OCI-M2 (cell line): Measurements from ENCODE around the gene IGFL4.
"Not testable (repeated sequence)": the region's sequence is repeated elsewhere in the genome, so short reads cannot be mapped to it uniquely, and the experiment has no call there.

Experiments used
- DNase-seq: peaks from one replicate; lab custom pipeline; 2025; ENCODE audit not compliant: unreplicated experiment; lab: John Stamatoyannopoulos, UW

Gene IGFL4

DNA sequence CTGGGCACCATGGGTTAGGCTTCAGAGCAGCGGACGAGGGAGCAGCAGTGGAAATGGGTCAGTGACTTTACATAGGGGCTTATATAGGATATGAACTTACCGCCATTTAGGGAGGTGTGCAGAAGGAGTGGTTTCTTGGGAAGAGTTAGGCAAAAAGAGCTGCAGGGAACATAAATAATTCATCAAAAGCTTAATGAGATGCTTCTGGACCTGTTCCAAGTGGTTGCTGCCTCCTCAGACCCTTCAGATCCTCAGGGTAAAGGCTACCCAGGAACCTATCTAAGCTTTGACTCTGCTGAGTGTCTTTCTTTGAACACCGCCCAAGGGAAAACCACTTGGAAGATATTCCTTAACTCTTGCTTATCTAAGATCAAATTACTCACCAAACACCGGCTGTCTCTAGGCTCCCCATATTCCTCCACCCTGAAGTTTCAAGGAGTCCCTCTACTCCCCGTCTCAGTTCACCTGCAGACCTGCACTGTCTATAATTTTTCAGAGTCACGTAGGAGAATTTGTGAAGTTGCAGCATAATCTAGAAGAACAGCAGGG, at the start of gene IGFL4:
Gene IGFL4, minus strand, starts transcription at position 51 of the 549 bp plus-strand sequence. Its CDS starts 40 bp downstream, at position 11.
- no peak for DNase-seq

DNA sequence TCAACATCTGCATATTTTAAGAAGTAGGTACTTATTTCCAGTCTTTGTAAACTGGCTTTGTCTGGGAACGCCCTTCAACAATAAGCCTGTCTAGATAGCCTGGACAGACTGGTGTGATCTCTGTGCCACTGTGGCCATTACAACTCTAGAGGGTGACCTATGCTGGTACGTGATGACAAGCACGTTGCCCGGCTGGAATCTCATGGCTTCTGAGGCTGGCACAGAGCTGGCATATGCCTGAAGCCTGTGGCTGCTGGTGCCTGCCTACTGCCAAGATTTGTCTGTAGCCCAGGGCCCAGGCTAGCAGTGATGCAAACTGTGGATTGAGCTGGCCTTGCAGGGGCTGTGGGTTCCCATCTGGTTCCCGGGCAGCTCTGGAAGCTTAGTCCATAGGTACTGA, 49.6 kb upstream of the IGFL4 start:
- DNase-seq, result no peak

DNA sequence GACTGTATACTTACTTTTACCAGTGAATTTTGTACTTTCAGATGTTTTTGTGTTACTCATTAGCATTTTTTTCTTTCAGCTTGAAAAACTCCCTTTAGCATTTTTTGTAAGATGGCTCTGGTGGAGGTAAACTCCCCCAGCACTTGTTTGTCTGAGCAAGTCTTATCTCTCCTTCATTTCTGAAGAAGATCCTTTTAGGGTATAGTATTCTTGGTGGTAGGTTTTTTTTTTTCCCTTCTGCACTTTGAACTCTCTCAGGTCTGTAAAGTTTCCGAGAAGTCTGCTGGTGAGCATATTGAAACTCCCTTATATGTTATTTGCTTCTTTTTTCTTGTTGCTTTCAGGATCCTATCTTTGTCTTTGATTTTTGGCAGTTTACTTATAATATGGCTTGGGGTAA, 48.6 kb upstream of the IGFL4 start:
- DNase-seq, result no peak

DNA sequence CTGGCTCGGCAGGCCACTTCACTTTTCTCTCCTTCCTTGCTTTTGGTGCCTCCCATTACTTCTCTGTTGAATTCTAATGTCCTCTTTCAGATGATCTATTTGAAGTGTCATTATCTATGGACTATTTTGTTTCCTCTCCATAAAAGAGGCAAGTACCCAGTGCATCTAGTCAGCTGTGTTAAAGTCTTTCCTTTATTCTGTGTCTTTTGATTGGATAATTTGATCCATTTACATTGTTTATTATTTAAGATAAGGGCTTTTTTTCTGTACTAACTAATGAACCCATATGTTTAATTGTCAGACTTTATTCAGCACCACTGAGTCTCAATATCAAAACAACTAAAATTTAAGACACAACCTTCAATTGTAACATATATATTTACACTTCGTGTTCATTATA, 47.3 kb upstream of the IGFL4 start:
- no peak for DNase-seq

DNA sequence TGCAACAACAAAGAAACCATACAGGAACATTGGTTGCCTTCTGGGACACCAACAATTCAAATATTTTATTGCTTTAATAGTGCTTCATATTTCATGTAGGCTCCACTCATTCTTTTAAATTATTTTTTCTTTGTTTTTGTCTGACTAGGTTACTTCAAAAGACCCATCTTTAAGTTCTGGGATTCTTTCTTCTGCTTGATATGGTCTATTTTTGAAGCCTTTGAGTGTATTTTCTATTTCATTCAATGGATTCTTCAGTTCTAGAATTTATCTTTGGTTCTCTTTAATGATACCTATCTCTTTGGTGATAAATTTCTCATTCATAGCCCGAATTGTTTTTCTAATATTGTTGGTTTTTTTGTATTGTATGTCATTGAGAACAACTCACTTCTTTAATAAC, 45.1 kb upstream of the IGFL4 start:
- DNase-seq, result no peak

DNA sequence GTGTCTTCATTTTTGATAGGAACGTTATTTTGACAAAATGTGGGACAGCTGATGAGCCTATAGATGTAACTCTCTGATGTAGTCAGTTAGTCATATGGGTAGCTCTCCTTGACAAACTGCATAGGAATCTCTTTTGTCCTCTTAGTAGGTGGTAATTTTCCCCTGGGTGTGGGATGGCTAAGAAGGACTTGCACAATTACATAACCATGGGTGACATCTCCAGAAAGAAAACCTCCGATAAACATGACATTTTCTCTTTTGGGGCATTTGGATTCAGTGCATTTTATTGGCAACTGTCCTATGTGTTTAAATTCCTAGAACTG, 41.9 kb upstream of the IGFL4 start:
- no peak for DNase-seq

DNA sequence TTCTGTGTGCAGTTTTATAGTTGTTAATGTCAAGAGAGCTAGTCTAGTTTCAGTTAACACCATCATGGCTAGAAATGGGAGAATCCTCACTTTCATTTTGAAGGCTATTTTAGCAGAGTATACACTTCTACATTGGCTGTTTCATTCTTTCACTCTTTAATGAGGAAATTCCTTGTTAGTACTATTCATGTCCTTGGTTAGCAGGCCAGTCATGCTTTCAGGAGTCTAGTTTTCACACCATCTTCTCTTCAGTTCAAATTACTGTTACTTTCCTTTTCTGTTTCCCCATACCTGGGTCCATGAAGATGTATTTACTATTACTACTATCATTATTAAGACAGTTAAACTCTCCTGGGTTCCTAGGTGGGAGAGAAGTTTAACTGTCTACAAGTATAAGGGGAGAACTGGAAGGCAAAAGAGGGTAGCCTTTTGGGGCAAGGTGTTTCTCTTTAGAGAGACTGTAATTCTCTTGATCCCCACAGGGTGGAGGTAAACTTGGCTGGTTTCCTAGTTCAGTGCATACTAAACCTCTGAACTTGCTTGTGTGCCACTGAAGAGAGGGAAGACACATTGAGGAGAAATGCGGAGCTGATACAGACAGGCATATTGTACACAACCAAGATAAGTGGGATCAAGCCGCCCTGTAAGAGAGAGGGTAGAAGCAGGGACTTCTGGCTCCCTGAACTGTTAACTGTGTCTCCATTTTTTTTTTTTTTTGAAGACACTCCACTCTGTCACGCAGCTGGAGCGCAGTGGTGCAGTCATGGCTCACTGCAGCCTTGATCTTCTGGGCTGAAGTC, 41.3 kb upstream of the IGFL4 start:
- DNase-seq, result peak; percentile 12

DNA sequence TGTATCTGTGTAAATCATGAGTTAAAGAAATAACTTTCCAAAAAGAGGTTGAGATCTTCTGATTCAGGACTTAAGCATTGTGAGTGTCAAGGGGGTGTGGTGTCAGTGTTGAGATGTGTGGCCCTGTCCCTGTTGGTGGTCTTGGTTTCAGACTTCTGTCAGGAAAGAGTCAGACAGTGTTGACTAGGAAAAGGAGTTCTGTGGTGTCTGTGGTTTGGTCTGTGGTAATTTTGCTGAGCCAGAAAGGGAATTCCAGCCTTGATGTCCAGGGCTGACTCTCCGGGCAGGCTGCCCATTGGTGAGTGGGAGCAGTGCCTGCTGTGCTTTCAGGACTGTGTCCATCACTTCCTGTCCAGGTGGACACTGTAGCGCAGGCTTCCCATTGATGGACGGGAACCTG, 39.8 kb upstream of the IGFL4 start:
- DNase-seq, result no peak

DNA sequence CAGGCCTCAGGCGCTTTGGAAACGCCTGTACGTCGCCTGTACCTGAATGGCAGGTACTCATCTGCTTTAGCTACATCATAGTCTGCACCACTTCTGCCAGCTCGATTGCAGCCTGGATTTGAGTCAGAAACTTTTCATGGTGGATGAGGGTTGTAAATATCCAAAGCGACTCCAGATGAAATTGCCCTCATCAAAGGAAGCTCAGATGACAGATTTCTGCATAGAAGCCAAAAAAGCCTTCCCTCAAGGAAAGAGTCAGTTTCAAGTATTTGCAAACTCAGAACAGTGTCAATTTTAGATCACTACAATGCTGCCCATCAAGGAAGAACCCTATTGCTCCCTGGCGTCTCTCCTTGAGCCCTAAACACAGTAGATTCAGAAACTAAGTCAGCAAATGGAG, 38.8 kb upstream of the IGFL4 start:
- no peak for DNase-seq

DNA sequence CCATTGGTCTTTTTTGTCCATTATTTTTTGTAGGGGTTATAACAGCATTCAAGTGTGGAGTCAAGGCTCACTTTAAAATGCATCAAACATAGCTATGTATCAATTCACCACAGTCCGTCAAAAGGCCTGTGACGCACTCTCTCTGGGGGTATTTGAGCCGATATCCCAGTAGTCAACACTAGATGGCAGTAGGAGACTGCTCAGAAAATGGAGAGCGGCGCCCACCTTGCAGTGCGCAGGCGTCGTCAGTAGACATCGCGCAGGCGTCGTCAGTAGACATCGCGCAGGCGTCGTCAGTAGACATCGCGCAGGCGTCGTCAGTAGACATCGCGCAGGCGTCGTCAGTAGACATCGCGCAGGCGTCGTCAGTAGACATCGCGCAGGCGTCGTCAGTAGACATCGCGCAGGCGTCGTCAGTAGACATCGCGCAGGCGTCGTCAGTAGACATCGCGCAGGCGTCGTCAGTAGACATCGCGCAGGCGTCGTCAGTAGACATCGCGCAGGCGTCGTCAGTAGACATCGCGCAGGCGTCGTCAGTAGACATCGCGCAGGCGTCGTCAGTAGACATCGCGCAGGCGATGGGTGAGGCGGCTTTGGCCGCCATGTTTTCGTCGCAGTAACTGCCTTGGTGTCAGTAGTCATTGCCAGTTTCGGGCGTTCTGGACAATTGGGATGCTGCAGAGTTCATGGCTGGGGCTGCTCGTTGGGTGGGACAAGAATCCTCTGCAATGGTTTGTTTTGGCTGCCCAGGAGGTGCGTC, 38.0 kb upstream of the IGFL4 start:
- not testable (repeated sequence) for DNase-seq

DNA sequence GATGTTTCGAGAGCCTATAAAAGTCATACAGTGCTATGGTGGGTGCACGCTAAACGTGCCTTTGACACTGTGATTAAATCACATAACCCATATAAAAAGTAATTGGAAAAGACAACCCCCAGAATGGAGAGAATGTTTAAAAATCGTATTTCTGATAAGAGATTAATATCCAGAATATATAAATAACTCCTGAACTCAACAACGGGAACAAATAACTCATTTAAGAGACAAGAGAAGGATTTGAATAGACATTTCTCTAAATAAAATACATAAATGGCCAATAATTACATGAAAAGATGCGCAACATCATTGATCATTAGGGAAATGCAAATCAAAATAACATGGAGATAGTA, 37.0 kb upstream of the IGFL4 start:
- DNase-seq, result no peak

DNA sequence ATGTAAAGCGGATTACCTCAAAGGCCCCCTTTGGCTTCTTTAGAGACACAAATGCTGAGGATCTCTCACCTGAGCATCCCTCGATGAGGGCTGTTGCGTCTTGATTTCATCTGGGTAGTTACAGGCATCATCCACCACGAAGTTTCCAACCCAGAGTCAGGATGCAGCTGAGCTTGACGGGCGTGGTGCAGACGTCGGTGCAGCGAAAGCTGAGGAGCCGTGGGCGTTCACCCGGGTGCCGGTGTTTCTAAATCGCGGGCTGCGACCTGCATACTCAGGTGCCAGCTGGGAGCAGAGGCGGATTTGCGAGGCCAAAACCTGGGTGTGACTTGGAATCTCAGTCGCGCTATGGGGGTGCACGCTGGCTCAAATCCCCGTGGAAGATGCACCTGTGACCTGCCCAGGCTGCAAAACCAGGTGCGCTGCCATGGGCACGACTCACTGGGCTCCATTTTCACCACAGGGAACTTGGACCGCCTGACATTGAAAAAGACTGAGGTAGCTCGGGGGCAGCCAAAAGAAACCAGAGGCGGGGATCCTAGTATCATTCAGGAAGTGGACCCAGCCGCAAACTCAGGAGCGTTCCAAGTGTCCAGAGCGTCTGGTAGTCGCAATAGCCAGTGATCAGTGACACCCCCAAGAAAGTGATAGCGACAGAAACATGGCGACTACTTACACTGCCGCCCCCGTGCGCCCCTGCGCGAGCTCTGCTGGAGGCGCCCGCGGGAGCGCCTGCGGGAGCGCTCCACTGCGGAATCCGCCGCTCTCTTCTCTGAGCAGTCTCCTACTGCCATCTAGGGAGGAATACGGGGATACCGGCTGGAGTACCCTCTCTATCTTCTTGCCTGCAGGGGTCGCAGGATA, 36.4 kb upstream of the IGFL4 start:
- peak; percentile 8 for DNase-seq

DNA sequence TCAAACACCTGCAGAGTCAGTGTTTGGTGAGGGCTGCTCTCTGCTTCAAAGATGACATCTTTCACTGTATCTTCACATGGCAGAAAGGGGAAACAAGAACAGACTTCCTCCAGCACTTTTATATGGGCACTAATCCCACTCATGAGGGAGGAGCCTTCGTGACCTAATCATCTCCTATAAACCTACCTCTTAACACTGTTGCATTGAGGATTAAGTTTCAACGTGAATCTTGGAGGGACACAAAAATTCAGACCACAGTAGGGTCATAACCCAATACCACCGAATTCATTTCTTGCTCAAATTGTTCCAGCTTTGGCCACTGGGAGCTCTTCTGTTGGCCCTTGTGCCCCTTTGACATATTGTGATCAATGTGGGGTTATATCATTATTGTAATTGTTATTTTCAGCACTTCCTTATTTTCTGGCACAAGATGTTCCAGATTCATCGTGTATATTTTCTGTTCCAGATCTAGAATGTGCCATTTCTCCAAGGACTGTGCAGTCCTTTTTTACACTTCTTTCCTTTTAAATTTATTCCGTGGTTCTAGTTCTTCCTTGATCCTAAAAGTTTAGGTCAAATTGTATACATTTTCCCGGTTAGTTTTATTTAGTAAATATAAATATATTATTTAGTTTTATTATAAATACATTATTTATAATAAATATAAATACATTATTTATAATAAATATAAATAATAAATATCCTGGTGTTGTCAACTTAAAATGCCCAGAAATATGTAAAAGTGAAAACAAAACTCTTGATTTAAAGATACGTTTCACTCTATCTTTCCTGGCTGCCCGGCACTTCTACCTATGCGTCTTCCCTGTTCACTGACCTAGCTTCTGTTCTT, 35.5 kb upstream of the IGFL4 start:
- DNase-seq, result no peak

DNA sequence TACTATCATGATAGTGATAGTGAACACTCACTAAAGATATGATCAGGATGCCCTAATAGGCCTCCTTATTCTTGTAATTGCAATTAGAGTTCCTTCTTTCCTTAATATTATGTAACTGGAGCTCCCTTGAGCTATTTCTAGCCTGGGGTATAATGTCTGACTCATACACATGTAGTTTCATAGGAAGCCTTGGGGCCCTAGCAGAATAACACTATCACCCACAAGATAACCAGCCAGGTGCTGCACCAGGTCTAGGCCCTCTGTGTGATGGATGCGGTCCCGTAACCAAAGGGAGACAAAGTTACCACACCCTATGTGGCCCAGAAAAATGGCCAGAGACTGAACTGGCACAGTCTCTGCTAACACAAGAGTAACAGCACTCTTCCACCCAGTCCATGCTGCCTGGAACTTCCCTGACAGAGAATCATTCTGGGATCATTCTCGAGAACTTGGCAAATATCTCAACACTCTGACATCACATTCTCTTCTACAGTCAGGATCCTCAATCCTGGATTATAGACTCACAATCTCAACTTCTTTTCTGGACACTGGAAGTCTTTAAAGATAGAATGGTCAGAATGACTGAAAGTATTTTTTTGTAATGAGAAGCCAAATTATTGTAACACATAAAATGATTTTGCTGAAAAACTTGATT, 32.6 kb upstream of the IGFL4 start:
- no peak for DNase-seq

DNA sequence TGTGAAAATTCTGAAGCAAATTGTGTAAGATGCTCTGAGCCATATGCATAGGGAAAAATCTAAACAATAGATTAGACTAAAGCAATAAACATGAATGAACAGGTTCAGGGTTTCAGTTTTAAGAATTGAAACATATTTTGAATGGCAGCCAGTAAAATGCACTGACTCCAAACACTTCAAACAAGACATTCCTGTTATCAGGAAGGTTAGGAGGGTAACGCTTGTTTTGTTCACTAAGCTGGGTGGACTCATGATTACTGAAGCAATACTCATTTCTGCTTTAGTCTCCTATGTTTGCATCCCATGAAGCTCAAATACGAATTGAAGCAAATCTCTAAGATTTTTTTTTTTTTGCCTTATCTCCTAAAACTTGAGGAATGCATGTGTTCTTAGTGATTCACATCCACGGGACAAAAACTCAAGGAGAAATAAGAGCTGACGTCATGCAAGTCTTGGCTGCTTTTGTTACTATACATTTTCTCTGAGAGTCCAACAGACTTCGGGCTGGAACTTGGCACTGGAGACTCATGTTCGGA, 29.1 kb upstream of the IGFL4 start:
- DNase-seq, result no peak

DNA sequence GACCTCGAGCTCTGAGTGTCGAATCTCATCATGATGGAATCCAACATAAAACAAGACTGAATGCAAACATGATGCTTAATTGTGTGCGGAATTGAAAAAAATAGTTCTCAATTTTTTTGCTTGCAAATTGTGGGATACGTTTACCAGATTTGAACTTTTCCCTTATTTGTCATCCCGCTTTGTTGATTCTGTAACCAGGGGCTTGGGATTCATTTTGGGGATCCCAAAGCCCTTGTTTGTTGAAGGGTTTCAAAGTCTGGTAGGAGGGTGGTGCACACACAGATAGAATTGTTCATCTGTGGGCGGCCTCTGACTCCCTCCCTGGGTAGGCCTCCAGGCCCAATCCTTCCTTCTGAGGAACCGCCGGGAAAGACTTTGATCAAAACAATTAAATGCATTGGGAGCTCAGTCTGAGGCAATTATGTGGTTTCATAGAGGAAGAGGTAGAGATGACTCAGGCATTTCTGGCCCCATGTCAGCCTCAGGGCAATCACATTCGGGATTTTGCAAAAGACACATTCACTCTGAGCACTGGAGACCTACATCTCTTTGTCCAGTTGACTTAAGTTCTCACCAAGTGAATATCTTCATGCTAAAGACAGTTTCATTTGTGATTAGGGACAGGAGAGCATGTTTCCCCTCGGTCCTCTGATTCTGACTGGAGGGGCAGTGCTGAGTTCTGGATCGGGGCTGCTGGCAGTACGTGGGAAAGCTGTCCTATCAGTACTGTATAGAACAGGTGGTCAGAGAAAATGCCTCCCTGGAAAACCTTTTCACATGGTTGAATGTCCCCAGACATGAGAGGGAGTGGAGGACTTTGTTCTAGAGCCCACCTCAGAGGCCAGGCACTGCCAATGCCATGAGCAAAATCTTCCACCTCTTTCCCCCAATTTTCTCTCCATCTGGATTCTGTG, 27.8 kb upstream of the IGFL4 start:
- DNase-seq, result no peak

DNA sequence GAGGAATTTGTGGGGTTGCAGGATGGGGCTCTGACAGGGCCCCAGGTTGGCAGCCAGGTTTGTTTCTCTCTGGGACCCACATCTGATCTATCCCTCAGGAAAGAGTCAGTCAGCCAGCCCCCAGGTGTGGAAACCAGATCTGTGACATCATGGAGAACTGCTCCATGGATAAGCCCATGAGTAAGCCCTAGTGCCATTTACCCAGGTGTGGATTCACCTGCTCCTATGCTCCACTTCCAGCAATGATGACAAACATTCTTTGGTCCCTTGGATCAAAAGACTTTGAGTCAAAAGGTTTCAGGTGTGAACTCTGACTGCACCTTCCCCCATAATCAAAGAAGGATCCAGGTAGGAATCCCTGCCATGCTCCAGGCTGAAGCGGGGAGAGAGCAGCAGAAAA, 26.9 kb upstream of the IGFL4 start:
- no peak for DNase-seq

DNA sequence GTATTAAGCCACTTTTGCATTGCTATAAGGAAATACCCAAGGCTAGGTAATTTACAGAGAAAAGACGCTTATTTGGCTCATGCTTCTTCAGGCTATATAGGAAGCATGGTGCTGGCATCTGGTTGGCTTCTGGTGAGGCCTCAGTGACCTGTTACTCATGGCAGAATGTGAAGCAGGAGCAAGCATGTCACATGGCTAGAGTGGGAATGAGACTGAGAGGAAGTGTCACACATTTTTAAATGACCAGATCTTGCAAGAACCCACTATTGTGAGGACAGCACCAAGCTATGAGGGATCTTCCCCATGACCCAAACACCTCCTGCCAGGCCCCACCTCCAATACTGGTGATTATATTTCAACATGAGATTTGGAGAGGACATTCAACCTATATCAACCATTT, 25.7 kb upstream of the IGFL4 start:
- no peak for DNase-seq
